Stromal cell of bone marrow (primary cell): ENCODE measurements around the gene INVS.
A peak's percentile ranks its signal among the peaks of the same experiment; 100 is the strongest.
"Not testable (repeated sequence)": the region's sequence is repeated elsewhere in the genome, so short reads cannot be mapped to it uniquely, and the experiment has no call there.

Experiments used
- DNase-seq: peaks from one replicate; pipeline ENCODE4 v3.0.0-alpha.2; 2012; ENCODE audit warnings: low read depth

INVS gene

GRCh38 chr9:100338736-100339135 lies 239.7 kb downstream of the INVS start:
- DNase-seq = not testable (repeated sequence)

- no peak for DNase-seq
Measured at GRCh38 chr9:100340224-100340623, 241.2 kb downstream of the INVS start.

- no peak for DNase-seq
Measured at GRCh38 chr9:100341889-100342288, 242.8 kb downstream of the INVS start.

GRCh38 chr9:100346836-100347235 lies 247.8 kb downstream of the INVS start:
- DNase-seq = peak; percentile 67

GRCh38 chr9:100350188-100350587 lies 251.1 kb downstream of the INVS start:
- no peak for DNase-seq
